SK-N-SH treated with all-trans-retinoic acid at 6 μM for 48 hours (cell line): Measurements from ENCODE around the gene SOCS3.

Experiments
- ARNTL ChIP-seq: fragments of 450-650 bp; formaldehyde crosslinking; IDR thresholded peaks from 2 replicates; pipeline ENCODE4 v1.5.0; 2020; ENCODE audit warnings: low read depth, mild to moderate bottlenecking, moderate library complexity, borderline replicate concordance
- GLIS3 ChIP-seq: fragments of 250-450 bp; sonication (Bioruptor Pico); IDR thresholded peaks from 2 replicates; pipeline ENCODE4 v1.5.0; 2020; ENCODE audit warnings: mild to moderate bottlenecking, moderate library complexity
- ZFP3 ChIP-seq: fragments of 250-450 bp; sonication (Bioruptor Pico); IDR thresholded peaks from 2 replicates; pipeline ENCODE4 v1.5.0; 2020; ENCODE audit warnings: mild to moderate bottlenecking, moderate library complexity
- ZFP30 ChIP-seq: fragments of 450-650 bp; formaldehyde crosslinking; IDR thresholded peaks from 2 replicates; pipeline ENCODE4 v1.5.0; 2022; ENCODE audit warnings: mild to moderate bottlenecking, moderate library complexity
- ZNF70 ChIP-seq: fragments of 450-650 bp; formaldehyde crosslinking; IDR thresholded peaks from 2 replicates; pipeline ENCODE4 v1.5.0; 2020; ENCODE audit warnings: mild to moderate bottlenecking, moderate library complexity

DNA sequence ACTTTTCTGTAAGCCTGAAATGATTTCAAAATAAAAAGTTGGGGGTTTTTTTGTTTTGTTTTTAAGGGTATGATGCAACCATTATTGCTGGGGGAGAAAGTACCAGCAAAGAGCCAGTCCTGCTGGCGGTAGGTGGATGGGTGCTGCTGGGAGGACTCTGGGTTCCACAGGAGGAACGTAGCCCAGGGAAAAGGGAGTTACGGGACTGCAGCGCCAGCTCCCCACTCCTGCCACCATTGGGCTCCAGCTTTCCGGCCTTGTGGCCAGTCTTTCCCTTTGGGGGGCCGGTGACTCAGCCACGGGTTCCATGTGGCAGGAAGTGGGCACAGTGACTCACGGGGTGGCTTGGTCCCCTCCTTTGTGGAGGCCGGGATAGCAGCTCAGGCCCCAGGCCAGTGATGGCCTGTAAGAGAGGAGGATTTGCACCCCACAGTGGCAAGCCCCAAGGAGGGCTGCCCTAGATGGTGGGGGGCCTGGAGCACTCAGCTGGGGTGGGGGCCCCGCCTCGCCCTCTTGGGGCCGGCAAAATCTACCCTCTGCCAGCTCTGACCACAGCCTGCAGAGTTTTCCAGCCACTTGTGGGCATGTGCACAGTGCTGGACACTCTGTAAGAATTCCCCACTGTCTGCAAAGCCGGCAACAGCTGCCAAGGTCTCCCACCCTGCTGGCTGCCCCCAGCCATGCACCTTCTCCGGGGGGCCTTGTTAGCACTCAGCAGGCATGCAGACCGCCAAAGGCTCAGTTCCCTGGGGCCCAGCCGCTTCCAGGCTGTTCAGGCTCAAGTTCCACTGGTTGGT lies 30.4 kb downstream of the SOCS3 start:
- no peak for TF ChIP-seq ARNTL (CRISPR knock-in tag)
- no peak for TF ChIP-seq ZFP30
- TF ChIP-seq ZFP3 (CRISPR knock-in tag), result no peak
- TF ChIP-seq ZNF70 (CRISPR knock-in tag), result no peak
- no peak for TF ChIP-seq GLIS3 (CRISPR knock-in tag)
